ENCODE results near the gene BHLHE23.

The BHLHE23 gene

DNA sequence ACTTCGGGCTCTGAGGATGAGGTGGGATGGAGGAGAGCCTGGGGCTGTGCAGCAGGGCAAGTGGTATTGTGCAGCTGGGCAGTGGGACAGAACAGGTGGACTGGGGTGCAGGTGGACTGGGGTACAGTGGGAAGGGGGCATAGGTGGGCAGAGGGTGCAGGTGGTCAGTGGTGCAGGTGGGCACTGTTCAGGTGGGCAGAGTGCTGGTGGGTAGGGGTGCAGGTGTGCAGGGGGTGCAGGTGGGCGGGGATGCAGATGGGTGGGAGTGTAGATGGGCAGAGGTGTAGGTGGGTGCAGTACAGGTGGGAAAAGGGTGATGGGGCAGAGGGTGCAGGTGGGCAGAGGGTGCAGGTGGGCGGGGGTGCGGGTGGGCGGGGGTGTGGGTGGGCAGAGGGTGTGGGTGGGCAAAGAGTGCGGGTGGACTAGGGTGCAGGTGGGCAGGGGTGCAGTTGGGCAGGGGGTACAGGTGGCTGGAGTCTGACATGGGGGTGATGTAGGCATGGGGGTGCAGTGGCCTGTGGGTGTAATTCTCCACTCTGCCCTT, 20.4 kb downstream of the BHLHE23 start:
- H3K4me3 ChIP-seq (ENCODE audit: low read depth, low read length) = no peak overlapping the region
- DNase-seq (ENCODE audit: low read depth, low spot score) = no peak
- TF ChIP-seq, protein P1, sequence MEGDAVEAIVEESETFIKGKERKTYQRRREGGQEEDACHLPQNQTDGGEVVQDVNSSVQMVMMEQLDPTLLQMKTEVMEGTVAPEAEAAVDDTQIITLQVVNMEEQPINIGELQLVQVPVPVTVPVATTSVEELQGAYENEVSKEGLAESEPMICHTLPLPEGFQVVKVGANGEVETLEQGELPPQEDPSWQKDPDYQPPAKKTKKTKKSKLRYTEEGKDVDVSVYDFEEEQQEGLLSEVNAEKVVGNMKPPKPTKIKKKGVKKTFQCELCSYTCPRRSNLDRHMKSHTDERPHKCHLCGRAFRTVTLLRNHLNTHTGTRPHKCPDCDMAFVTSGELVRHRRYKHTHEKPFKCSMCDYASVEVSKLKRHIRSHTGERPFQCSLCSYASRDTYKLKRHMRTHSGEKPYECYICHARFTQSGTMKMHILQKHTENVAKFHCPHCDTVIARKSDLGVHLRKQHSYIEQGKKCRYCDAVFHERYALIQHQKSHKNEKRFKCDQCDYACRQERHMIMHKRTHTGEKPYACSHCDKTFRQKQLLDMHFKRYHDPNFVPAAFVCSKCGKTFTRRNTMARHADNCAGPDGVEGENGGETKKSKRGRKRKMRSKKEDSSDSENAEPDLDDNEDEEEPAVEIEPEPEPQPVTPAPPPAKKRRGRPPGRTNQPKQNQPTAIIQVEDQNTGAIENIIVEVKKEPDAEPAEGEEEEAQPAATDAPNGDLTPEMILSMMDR (IDR thresholded peaks at IDR 0.05; ENCODE audit: low read depth, low read length) = no peak
- in situ Hi-C loops (cut with HindIII; ENCODE audit: low sequenced_read_pairs) = no loop called here

DNA sequence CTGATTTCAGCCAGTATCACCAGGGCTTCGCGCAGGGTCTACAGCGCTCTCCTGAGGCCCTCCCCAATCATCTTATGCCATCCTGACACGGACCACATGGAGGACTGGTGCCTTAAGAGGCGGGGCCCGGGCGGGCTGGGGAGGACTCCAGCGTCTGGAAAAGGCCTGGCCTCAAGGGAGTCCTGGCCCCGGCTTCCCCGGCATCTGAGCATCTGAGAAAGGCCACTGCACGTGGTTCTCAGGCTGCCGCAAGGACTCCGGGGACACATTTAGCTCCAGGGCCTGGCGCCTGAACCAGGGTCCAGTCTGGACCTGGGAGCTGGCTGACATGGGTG, 21.4 kb downstream of the BHLHE23 start:
- no peak for DNase-seq (ENCODE audit: low read depth, low spot score)
- in situ Hi-C loops (cut with HindIII; ENCODE audit: low sequenced_read_pairs) = no loop called here
- H3K4me3 ChIP-seq (ENCODE audit: low read depth, low read length) = no peak overlapping the region
- TF ChIP-seq, protein P1 (IDR thresholded peaks at IDR 0.05; ENCODE audit: low read depth, low read length) = no peak

DNA sequence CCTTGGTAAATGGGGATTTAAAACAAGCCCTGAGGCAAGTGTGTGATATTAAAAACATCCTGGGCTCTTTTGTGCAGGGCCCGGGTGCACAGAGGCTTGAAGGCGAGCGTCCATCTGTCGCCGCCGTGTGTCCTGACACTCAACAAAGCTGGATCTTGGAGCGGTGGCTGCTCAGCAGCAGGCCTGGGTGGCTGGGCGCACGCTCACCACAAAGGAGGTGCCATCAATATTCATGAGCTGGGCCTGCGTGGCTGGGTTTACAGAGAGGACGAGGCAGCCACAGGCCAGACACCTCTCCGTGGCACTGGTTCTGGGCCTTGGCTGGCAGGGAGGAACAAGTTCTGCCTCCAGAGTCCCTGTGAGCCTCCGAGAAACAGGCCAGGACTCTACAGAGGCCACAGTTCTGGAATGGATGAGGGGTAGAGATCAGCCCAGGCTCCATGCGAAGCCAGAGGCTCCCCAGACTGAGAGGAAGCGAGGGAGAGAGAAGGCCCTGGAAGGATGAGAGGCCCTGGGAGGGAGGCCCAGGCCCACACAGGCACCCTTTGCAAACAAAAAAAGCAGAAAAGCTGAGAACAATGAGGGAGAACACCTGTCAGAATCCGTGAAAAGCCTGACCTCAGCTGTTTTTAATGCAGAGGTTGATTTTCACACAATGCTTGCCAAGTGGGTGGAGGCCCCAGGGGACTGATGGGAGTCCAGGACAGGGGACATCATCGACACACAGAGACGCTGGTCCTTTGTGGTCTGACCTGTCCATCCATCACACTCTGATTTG, 21.9 kb downstream of the BHLHE23 start:
- no peak overlapping the region for H3K4me3 ChIP-seq (ENCODE audit: low read depth, low read length)
- in situ Hi-C loops (cut with HindIII; ENCODE audit: low sequenced_read_pairs) = no loop called here
- no peak for DNase-seq (ENCODE audit: low read depth, low spot score)
- TF ChIP-seq, protein P1 (IDR thresholded peaks at IDR 0.05; ENCODE audit: low read depth, low read length) = no peak

DNA sequence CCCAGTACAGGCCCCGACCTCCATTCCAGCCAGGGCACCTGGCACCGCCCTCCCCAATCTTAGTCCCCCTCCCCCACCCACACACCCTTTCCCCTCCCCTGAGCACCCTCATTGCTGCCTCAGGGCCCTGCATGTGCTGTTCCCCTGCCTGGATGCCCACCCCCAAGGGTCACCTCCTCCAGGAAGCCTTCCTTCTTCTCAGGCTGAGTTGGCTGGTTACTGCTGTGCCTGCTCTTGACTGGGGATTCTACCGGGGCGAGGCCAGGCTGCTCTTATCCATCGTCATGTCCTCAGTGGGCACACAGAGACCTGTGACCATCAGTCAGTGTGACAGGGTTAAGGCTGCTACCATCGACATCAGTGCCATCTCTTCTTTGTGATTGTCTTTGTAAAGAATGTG, 23.6 kb downstream of the BHLHE23 start:
- no peak overlapping the region for H3K4me3 ChIP-seq (ENCODE audit: low read depth, low read length)
- no peak for DNase-seq (ENCODE audit: low read depth, low spot score)
- in situ Hi-C loops (cut with HindIII; ENCODE audit: low sequenced_read_pairs) = no loop called here
- TF ChIP-seq, protein P1 (IDR thresholded peaks at IDR 0.05; ENCODE audit: low read depth, low read length) = no peak

DNA sequence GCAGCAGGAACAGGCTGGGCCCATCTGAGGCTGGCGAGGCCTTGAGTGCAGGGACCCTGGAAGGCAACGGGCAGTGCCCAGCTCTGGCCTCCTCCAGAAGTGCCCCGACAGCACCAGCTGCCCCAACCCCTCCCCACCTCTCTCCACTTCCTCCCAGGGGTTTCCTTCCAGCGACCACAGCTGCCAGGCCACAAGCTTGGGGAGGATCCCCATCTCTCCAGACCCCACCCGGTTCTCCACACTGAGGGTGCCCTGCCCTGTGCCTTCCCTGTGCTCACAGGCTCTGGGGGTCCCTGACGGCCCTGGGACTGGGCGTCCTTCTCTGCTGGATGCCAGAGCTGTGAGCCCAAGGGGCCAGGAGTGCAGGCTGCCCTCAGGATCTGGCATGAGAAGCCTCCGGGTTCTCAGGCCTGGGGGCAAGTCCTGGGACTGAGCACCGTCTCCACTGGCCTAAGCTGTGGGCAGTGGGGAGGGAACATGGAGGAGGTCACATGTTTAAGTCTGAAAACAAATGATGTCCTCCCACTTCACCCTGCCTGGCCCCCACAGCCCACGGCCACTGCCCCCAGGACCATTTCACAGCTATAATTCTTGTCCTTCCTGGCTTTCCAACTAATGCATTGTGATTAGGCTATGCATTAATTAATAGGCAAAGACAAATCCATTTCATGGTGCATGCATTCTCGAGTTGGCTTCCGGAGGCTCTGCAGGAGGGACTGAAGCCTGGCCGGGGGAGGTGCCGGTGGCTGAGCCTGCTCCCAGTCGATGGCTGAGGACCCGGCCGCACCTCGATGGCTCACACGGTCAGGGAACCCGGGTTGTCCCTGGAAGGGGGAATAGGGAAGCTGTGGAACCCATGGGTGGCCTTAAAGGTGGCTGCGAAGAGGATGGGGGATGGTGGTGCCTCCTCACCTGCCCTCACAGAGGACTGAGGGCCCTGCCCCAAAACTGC, 24.4 kb downstream of the BHLHE23 start:
- DNase-seq (ENCODE audit: low read depth, low spot score) = no peak
- TF ChIP-seq, protein P1 (IDR thresholded peaks at IDR 0.05; ENCODE audit: low read depth, low read length) = no peak
- no peak overlapping the region for H3K4me3 ChIP-seq (ENCODE audit: low read depth, low read length)
- in situ Hi-C loops (cut with HindIII; ENCODE audit: low sequenced_read_pairs) = no loop called here

DNA sequence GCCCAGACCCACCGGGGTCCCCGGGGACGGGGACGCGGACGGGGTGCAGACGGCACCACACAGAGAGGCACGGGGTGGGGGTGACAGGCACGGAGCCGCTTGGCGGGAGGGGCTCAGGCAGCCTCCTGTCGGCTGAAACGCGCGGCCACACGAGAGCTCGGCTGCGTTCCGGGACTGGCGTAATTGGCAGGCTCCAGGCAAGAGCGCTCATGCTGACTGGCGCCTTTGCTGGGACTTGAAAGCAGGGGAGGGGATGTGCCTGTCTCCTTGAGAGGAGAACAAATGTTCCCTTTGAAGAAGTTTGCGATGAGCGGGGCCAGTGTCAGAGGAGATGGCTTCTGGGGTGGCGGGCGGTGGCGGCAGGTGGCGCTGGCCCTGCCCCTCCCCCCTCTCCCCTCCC, 25.8 kb downstream of the BHLHE23 start:
- TF ChIP-seq, protein P1 (IDR thresholded peaks at IDR 0.05; ENCODE audit: low read depth, low read length) = no peak
- in situ Hi-C loops (cut with HindIII; ENCODE audit: low sequenced_read_pairs) = no loop called here
- no peak overlapping the region for H3K4me3 ChIP-seq (ENCODE audit: low read depth, low read length)
- no peak for DNase-seq (ENCODE audit: low read depth, low spot score)

All from astrocyte of the spinal cord (primary cell).